Liver (tissue), 9 donors: ENCODE measurements around the gene NAT9. TPM values are rescaled to one million over a fixed set of nuclear protein-coding genes. Genes with fewer than 3 reads are reported as not detected.

Experiments
- DNase-seq: peaks from one replicate; pipeline ENCODE4 v3.0.0-alpha.2; 2017; ENCODE audit warnings: low spot score
- H3K27ac ChIP-seq, 2 donors: one replicate each; pipeline ENCODE4 v1.7.0; 2013; ENCODE audit warnings: inconsistent platforms in 2 of 2, low read length in 2 of 2, control low read depth in 1 of 2, low read depth in 1 of 2, mild to moderate bottlenecking in 1 of 2
- H3K27me3 ChIP-seq, 4 donors: one replicate each; pipeline versions ENCODE4 v1.6.1 to v1.7.0; 2013; ENCODE audit warnings: low read length in 3 of 4, inconsistent platforms in 1 of 4, mild to moderate bottlenecking in 1 of 4, moderate library complexity in 1 of 4; ENCODE audit not compliant: control insufficient read depth in 4 of 4, insufficient read depth in 4 of 4
- H3K36me3 ChIP-seq, 4 donors: one replicate each; pipeline versions ENCODE4 v1.6.1 to v1.7.0; 2013; ENCODE audit warnings: low read length in 3 of 4, mild to moderate bottlenecking in 3 of 4, low read depth in 1 of 4, moderate library complexity in 1 of 4; ENCODE audit not compliant: control insufficient read depth in 4 of 4, insufficient read depth in 3 of 4
- H3K4me1 ChIP-seq, 4 donors: one replicate each; pipeline versions ENCODE4 v1.6.1 to v1.7.0; 2013; ENCODE audit warnings: low read length in 3 of 4, mild to moderate bottlenecking in 3 of 4, moderate library complexity in 1 of 4; ENCODE audit not compliant: control insufficient read depth in 4 of 4, insufficient read depth in 4 of 4
- H3K4me3 ChIP-seq, 3 donors: one replicate each; pipeline versions ENCODE4 v1.6.1 to v1.7.0; 2013; ENCODE audit warnings: low read length in 3 of 3, control low read depth in 1 of 3, low read depth in 1 of 3, mild to moderate bottlenecking in 1 of 3
- H3K9ac ChIP-seq, 2 donors: one replicate each; pipeline ENCODE4 v1.7.0; 2013; ENCODE audit warnings: low read length in 2 of 2, mild to moderate bottlenecking in 2 of 2, moderate library complexity in 2 of 2, control low read depth in 1 of 2, low read depth in 1 of 2
- H3K9me3 ChIP-seq, 4 donors: one replicate each; pipeline versions ENCODE4 v1.6.1 to v1.7.0; 2013; ENCODE audit warnings: low read length in 3 of 4; ENCODE audit not compliant: control insufficient read depth in 4 of 4
- ATF3 ChIP-seq: IDR thresholded peaks from 2 replicates; pipeline ENCODE4 v1.6.1; 2016; ENCODE audit warnings: antibody characterized with exemption
- FOXA1 ChIP-seq: IDR thresholded peaks from 2 replicates; pipeline ENCODE4 v1.6.1; 2016; ENCODE audit warnings: antibody characterized with exemption
- GABPA ChIP-seq, 2 donors: IDR thresholded peaks in 1 of 2; conservative IDR thresholded peaks in 1 of 2; 2 replicates each; pipeline ENCODE4 v1.6.1; 2016; ENCODE audit warnings: antibody characterized with exemption in 2 of 2, mild to moderate bottlenecking in 1 of 2, moderate library complexity in 1 of 2
- HNF4A ChIP-seq, 2 donors: conservative IDR thresholded peaks; 2 replicates each; pipeline ENCODE4 v1.6.1; 2016; ENCODE audit warnings: antibody characterized with exemption in 2 of 2, mild to moderate bottlenecking in 2 of 2
- HNF4G ChIP-seq: IDR thresholded peaks from 2 replicates; pipeline ENCODE4 v1.6.1; 2016; ENCODE audit warnings: antibody characterized with exemption
- MAX ChIP-seq: IDR thresholded peaks from 2 replicates; pipeline ENCODE4 v1.6.1; 2016; ENCODE audit warnings: antibody characterized with exemption
- NR2F2 ChIP-seq: IDR thresholded peaks from 2 replicates; pipeline ENCODE4 v1.6.1; 2016; ENCODE audit warnings: antibody characterized with exemption
- RAD21 ChIP-seq, 2 donors: IDR thresholded peaks; 2 replicates each; pipeline ENCODE4 v1.6.1; 2016; ENCODE audit warnings: antibody characterized with exemption in 2 of 2, mild to moderate bottlenecking in 2 of 2
- RXRA ChIP-seq, 2 donors: IDR thresholded peaks; 2 replicates each; pipeline ENCODE4 v1.6.1; 2017 to 2018; ENCODE audit warnings: antibody characterized with exemption in 2 of 2, mild to moderate bottlenecking in 1 of 2
- SP1 ChIP-seq: IDR thresholded peaks from 2 replicates; pipeline ENCODE4 v1.6.1; 2018; ENCODE audit warnings: antibody characterized with exemption, mild to moderate bottlenecking
- TAF1 ChIP-seq: conservative IDR thresholded peaks from 2 replicates; pipeline ENCODE4 v1.6.1; 2016; ENCODE audit warnings: antibody characterized with exemption, mild to moderate bottlenecking
- YY1 ChIP-seq: IDR thresholded peaks from 2 replicates; pipeline ENCODE4 v1.6.1; 2016; ENCODE audit warnings: antibody characterized with exemption, mild to moderate bottlenecking
- WGBS: extraction: QIAGEN DNeasy Blood & Tissue Kit; methylation state at CpG from one replicate; pipeline ENCODE4 v1.1.7; 2013; 5-methylcytosine and 5-hydroxymethylcytosine counted together
- polyA plus RNA-seq, 2 donors: library from polyadenylated mRNA; stranded (reverse) in 1 of 2; unstranded in 1 of 2; fragments of 200-250 nt in 1 of 2; fragments of >200 nt in 1 of 2; fragmentation: Nextera tagmentation in 1 of 2; extraction: Ambion mirVana in 1 of 2; gene quantifications; one replicate each; pipeline versions ENCODE4 v1.2.1 to v1.2.3, GENCODE V29; 2013 to 2015
- total RNA-seq, 2 donors: library from RNA; depleted of rRNA; stranded (reverse); fragments of >200 nt; gene quantifications; one replicate each; pipeline ENCODE4 v1.2.3, GENCODE V29; 2014
- TF ChIP-seq, protein P1 (sequence below): IDR thresholded peaks from 2 replicates; pipeline ENCODE4 v1.6.1; 2016; ENCODE audit warnings: antibody characterized with exemption, mild to moderate bottlenecking
- TF ChIP-seq, protein P2 (sequence below): fragments of 150-350 bp; IDR thresholded peaks from 2 replicates; pipeline ENCODE4 v1.5.1; 2017; ENCODE audit warnings: improper control_type of control experiment, low read depth, low read length; ENCODE audit not compliant: missing input control
- donor health status: healthy.
- donor health status: healthy.
- donor health status: healthy.
- donor health status: healthy.
- donor health status: healthy.

The NAT9 gene
- total and polyA plus RNA-seq, 4 donors, result 8.1 to 25.5 (median 17.1) TPM

DNA sequence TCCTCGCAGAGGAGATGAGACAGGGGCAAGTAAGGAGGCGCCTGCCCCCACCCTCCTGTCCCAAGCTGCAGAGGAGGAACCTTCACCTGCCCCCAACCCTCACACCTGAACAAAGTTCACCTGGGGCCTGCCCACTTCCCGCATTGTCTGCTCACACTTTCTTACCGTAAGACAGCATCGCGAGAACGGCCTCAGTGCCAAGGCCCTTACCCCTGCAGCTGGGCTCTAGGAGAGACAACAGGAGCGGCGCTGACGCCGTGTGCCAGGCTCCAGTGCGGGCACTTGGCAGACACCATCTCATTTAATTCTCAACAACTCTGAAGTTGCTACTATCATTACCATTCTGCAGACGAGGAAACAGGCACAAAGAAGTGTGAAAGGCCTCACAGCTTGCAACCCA lies 4.1 kb downstream of the NAT9 start:
- Histone ChIP-seq H3K9me3 (no peaks in the 10 kb centered on the region), H3K36me3 (peaks cover 9 to 26% (median 17%) of the 10 kb centered on the region in 4 donors), H3K4me1 (peaks cover 16 to 80% (median 58%) of the 10 kb centered on the region in 4 donors), H3K9ac (no peak overlapping the region), H3K27ac (peak overlapping the region in 1 of 2 donors; percentile 6), H3K27me3 (no peaks in the 10 kb centered on the region), H3K4me3 (no peak overlapping the region)
- 68% methylated on average over 13 of the region's 13 CpGs for WGBS
- TF ChIP-seq TAF1 (no peak), NR2F2 (no peak), YY1 (no peak), FOXA1 (no peak), ATF3 (no peak), HNF4G (no peak), RAD21 (IDR thresholded peaks at IDR 0.05) (no peak), RXRA (IDR thresholded peaks at IDR 0.05) (no peak), GABPA (IDR thresholded peaks at IDR 0.05 in 1 of 2, conservative IDR thresholded peaks at IDR 0.05 in 1 of 2) (no peak), SP1 (no peak), HNF4A (conservative IDR thresholded peaks at IDR 0.05) (no peak)
- TF ChIP-seq, protein P1, sequence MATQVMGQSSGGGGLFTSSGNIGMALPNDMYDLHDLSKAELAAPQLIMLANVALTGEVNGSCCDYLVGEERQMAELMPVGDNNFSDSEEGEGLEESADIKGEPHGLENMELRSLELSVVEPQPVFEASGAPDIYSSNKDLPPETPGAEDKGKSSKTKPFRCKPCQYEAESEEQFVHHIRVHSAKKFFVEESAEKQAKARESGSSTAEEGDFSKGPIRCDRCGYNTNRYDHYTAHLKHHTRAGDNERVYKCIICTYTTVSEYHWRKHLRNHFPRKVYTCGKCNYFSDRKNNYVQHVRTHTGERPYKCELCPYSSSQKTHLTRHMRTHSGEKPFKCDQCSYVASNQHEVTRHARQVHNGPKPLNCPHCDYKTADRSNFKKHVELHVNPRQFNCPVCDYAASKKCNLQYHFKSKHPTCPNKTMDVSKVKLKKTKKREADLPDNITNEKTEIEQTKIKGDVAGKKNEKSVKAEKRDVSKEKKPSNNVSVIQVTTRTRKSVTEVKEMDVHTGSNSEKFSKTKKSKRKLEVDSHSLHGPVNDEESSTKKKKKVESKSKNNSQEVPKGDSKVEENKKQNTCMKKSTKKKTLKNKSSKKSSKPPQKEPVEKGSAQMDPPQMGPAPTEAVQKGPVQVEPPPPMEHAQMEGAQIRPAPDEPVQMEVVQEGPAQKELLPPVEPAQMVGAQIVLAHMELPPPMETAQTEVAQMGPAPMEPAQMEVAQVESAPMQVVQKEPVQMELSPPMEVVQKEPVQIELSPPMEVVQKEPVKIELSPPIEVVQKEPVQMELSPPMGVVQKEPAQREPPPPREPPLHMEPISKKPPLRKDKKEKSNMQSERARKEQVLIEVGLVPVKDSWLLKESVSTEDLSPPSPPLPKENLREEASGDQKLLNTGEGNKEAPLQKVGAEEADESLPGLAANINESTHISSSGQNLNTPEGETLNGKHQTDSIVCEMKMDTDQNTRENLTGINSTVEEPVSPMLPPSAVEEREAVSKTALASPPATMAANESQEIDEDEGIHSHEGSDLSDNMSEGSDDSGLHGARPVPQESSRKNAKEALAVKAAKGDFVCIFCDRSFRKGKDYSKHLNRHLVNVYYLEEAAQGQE, result no peak
- TF ChIP-seq, protein P2, sequence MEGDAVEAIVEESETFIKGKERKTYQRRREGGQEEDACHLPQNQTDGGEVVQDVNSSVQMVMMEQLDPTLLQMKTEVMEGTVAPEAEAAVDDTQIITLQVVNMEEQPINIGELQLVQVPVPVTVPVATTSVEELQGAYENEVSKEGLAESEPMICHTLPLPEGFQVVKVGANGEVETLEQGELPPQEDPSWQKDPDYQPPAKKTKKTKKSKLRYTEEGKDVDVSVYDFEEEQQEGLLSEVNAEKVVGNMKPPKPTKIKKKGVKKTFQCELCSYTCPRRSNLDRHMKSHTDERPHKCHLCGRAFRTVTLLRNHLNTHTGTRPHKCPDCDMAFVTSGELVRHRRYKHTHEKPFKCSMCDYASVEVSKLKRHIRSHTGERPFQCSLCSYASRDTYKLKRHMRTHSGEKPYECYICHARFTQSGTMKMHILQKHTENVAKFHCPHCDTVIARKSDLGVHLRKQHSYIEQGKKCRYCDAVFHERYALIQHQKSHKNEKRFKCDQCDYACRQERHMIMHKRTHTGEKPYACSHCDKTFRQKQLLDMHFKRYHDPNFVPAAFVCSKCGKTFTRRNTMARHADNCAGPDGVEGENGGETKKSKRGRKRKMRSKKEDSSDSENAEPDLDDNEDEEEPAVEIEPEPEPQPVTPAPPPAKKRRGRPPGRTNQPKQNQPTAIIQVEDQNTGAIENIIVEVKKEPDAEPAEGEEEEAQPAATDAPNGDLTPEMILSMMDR, result no peak
- no peak for DNase-seq

GRCh38 chr17:74771319-74771914 lies 4.7 kb downstream of the NAT9 start:
- H3K9ac ChIP-seq, result no peak overlapping the region
- H3K27ac ChIP-seq, result peak overlapping the region in 1 of 2 donors; percentile 2
- H3K4me1 ChIP-seq, result peaks cover 19 to 80% (median 58%) of the 10 kb centered on the region in 4 donors
- peaks cover 9 to 26% (median 17%) of the 10 kb centered on the region in 4 donors for H3K36me3 ChIP-seq
- TF ChIP-seq MAX (no peak), HNF4G (no peak)
- WGBS, result 85% methylated on average over 9 of the region's 9 CpGs
- no peak overlapping the region for H3K4me3 ChIP-seq
- no peak for DNase-seq
- H3K27me3 ChIP-seq, result no peaks in the 10 kb centered on the region
- no peaks in the 10 kb centered on the region for H3K9me3 ChIP-seq
